ENCODE results near the gene DDX52. TPM values are rescaled to one million over a fixed set of nuclear protein-coding genes. Genes with fewer than 3 reads are reported as not detected.

DDX52 gene
- polyA plus RNA-seq, 4 donors, result 16.8 to 27.5 (median 17.6) TPM

GRCh38 chr17:37664214-37664613, 21.0 kb upstream of the DDX52 start:
- no peak for FAIRE-seq
- no peak overlapping the region for H3K27ac ChIP-seq (ENCODE audit: low read depth in 1 of 3, low read length in 2 of 3)

GRCh38 chr17:37662353-37662752, 19.1 kb upstream of the DDX52 start:
- Histone ChIP-seq H3K36me3 (ENCODE audit: control insufficient read depth in 3 of 3, insufficient read depth in 2 of 3, low read depth in 1 of 3, low read length in 3 of 3) (no peaks in the 10 kb centered on the region), H3K27me3 (ENCODE audit: control insufficient read depth in 3 of 3, insufficient read depth in 3 of 3, low read length in 3 of 3) (no peaks in the 10 kb centered on the region), H3K4me3 (ENCODE audit: low read depth in 1 of 3, low read length in 3 of 3) (no peak overlapping the region), H3K9me3 (ENCODE audit: control insufficient read depth in 2 of 2, insufficient read depth in 1 of 2, low read depth in 1 of 2, low read length in 1 of 2) (no peaks in the 10 kb centered on the region), H3K27ac (ENCODE audit: low read depth in 1 of 3, low read length in 2 of 3) (peak overlapping the region in 2 of 3 donors; percentile 18 to 66), H3K4me1 (ENCODE audit: control insufficient read depth in 3 of 3, insufficient read depth in 2 of 3, low read depth in 1 of 3, low read length in 2 of 3) (peaks cover 0 to 35% (median 12%) of the 10 kb centered on the region in 3 donors)
- 22 to 40% (median 30%) methylated on average over 4 of the region's 4 CpGs for whole genome bisulfite sequencing, 3 donors
- no peak for DNase-seq
- FAIRE-seq, result no peak

More at GRCh38 chr17:37664214-37664613, 21.0 kb upstream of the DDX52 start:
- Histone ChIP-seq H3K27me3 (ENCODE audit: control insufficient read depth in 3 of 3, insufficient read depth in 3 of 3, low read length in 3 of 3) (no peaks in the 10 kb centered on the region), H3K36me3 (ENCODE audit: control insufficient read depth in 3 of 3, insufficient read depth in 2 of 3, low read depth in 1 of 3, low read length in 3 of 3) (no peaks in the 10 kb centered on the region), H3K4me3 (ENCODE audit: low read depth in 1 of 3, low read length in 3 of 3) (no peak overlapping the region), H3K9me3 (ENCODE audit: control insufficient read depth in 2 of 2, insufficient read depth in 1 of 2, low read depth in 1 of 2, low read length in 1 of 2) (no peaks in the 10 kb centered on the region), H3K4me1 (ENCODE audit: control insufficient read depth in 3 of 3, insufficient read depth in 2 of 3, low read depth in 1 of 3, low read length in 2 of 3) (peaks cover 0 to 31% (median 12%) of the 10 kb centered on the region in 3 donors)
- WGBS, 3 donors, result 79 to 85% (median 83%) methylated on average over 3 of the region's 3 CpGs
- DNase-seq, result no peak

GRCh38 chr17:37661400-37662014, 18.3 kb upstream of the DDX52 start:
- peak overlapping the region in 2 of 3 donors; percentile 21 to 66 for H3K27ac ChIP-seq (ENCODE audit: low read depth in 1 of 3, low read length in 2 of 3)
- WGBS, 3 donors, result 13 to 30% (median 23%) methylated on average over 1 of the region's 1 CpG
- H3K4me1 ChIP-seq (ENCODE audit: control insufficient read depth in 3 of 3, insufficient read depth in 2 of 3, low read depth in 1 of 3, low read length in 2 of 3), result peaks cover 0 to 35% (median 12%) of the 10 kb centered on the region in 3 donors

GRCh38 chr17:37659925-37660324, 16.7 kb upstream of the DDX52 start:
- H3K36me3 ChIP-seq (ENCODE audit: control insufficient read depth in 3 of 3, insufficient read depth in 2 of 3, low read depth in 1 of 3, low read length in 3 of 3), result no peaks in the 10 kb centered on the region
- H3K4me1 ChIP-seq (ENCODE audit: control insufficient read depth in 3 of 3, insufficient read depth in 2 of 3, low read depth in 1 of 3, low read length in 2 of 3), result peaks cover 0 to 33% (median 9%) of the 10 kb centered on the region in 3 donors
- peak overlapping the region; percentile 49 to 66 (median 52) for H3K27ac ChIP-seq (ENCODE audit: low read depth in 1 of 3, low read length in 2 of 3)
- no peak overlapping the region for H3K4me3 ChIP-seq (ENCODE audit: low read depth in 1 of 3, low read length in 3 of 3)
- H3K9me3 ChIP-seq (ENCODE audit: control insufficient read depth in 2 of 2, insufficient read depth in 1 of 2, low read depth in 1 of 2, low read length in 1 of 2), result no peaks in the 10 kb centered on the region
- no peak for DNase-seq
- H3K27me3 ChIP-seq (ENCODE audit: control insufficient read depth in 3 of 3, insufficient read depth in 3 of 3, low read length in 3 of 3), result no peaks in the 10 kb centered on the region
- 75 to 91% (median 90%) methylated on average over 5 of the region's 5 CpGs for WGBS, 3 donors
- FAIRE-seq, result no peak

More at GRCh38 chr17:37661400-37662014, 18.3 kb upstream of the DDX52 start:
- DNase-seq (peak; percentile 65 to 90), FAIRE-seq (no peak)
- H3K36me3 ChIP-seq (ENCODE audit: control insufficient read depth in 3 of 3, insufficient read depth in 2 of 3, low read depth in 1 of 3, low read length in 3 of 3), result no peaks in the 10 kb centered on the region
- no peaks in the 10 kb centered on the region for H3K9me3 ChIP-seq (ENCODE audit: control insufficient read depth in 2 of 2, insufficient read depth in 1 of 2, low read depth in 1 of 2, low read length in 1 of 2)
- no peaks in the 10 kb centered on the region for H3K27me3 ChIP-seq (ENCODE audit: control insufficient read depth in 3 of 3, insufficient read depth in 3 of 3, low read length in 3 of 3)
- H3K4me3 ChIP-seq (ENCODE audit: low read depth in 1 of 3, low read length in 3 of 3), result no peak overlapping the region

GRCh38 chr17:37657202-37657601, 14.0 kb upstream of the DDX52 start:
- WGBS, 3 donors, result 46 to 62% (median 57%) methylated on average over 1 of the region's 1 CpG
- no peaks in the 10 kb centered on the region for H3K27me3 ChIP-seq (ENCODE audit: control insufficient read depth in 3 of 3, insufficient read depth in 3 of 3, low read length in 3 of 3)
- H3K9me3 ChIP-seq (ENCODE audit: control insufficient read depth in 2 of 2, insufficient read depth in 1 of 2, low read depth in 1 of 2, low read length in 1 of 2), result no peaks in the 10 kb centered on the region
- no peak overlapping the region for H3K4me3 ChIP-seq (ENCODE audit: low read depth in 1 of 3, low read length in 3 of 3)
- peaks cover 0 to 23% (median 5%) of the 10 kb centered on the region in 3 donors for H3K4me1 ChIP-seq (ENCODE audit: control insufficient read depth in 3 of 3, insufficient read depth in 2 of 3, low read depth in 1 of 3, low read length in 2 of 3)
- FAIRE-seq, result no peak
- no peaks in the 10 kb centered on the region for H3K36me3 ChIP-seq (ENCODE audit: control insufficient read depth in 3 of 3, insufficient read depth in 2 of 3, low read depth in 1 of 3, low read length in 3 of 3)
- H3K27ac ChIP-seq (ENCODE audit: low read depth in 1 of 3, low read length in 2 of 3), result peak overlapping the region in 1 of 3 donors; percentile 58
- DNase-seq, result no peak

- FAIRE-seq (no peak), DNase-seq (no peak)
- WGBS, 3 donors, result 47 to 55% (median 55%) methylated on average over 2 of the region's 2 CpGs
- Histone ChIP-seq H3K36me3 (ENCODE audit: control insufficient read depth in 3 of 3, insufficient read depth in 2 of 3, low read depth in 1 of 3, low read length in 3 of 3) (no peaks in the 10 kb centered on the region), H3K27ac (ENCODE audit: low read depth in 1 of 3, low read length in 2 of 3) (no peak overlapping the region), H3K9me3 (ENCODE audit: control insufficient read depth in 2 of 2, insufficient read depth in 1 of 2, low read depth in 1 of 2, low read length in 1 of 2) (no peaks in the 10 kb centered on the region), H3K4me1 (ENCODE audit: control insufficient read depth in 3 of 3, insufficient read depth in 2 of 3, low read depth in 1 of 3, low read length in 2 of 3) (peaks cover 0 to 6% (median 0%) of the 10 kb centered on the region in 3 donors), H3K27me3 (ENCODE audit: control insufficient read depth in 3 of 3, insufficient read depth in 3 of 3, low read length in 3 of 3) (no peaks in the 10 kb centered on the region), H3K4me3 (ENCODE audit: low read depth in 1 of 3, low read length in 3 of 3) (no peak overlapping the region)
Measured at GRCh38 chr17:37651849-37652248, 8.6 kb upstream of the DDX52 start.

- Histone ChIP-seq H3K4me3 (ENCODE audit: low read depth in 1 of 3, low read length in 3 of 3) (no peak overlapping the region), H3K36me3 (ENCODE audit: control insufficient read depth in 3 of 3, insufficient read depth in 2 of 3, low read depth in 1 of 3, low read length in 3 of 3) (no peaks in the 10 kb centered on the region), H3K4me1 (ENCODE audit: control insufficient read depth in 3 of 3, insufficient read depth in 2 of 3, low read depth in 1 of 3, low read length in 2 of 3) (peaks cover 0 to 6% (median 0%) of the 10 kb centered on the region in 3 donors), H3K9me3 (ENCODE audit: control insufficient read depth in 2 of 2, insufficient read depth in 1 of 2, low read depth in 1 of 2, low read length in 1 of 2) (no peaks in the 10 kb centered on the region), H3K27ac (ENCODE audit: low read depth in 1 of 3, low read length in 2 of 3) (no peak overlapping the region), H3K27me3 (ENCODE audit: control insufficient read depth in 3 of 3, insufficient read depth in 3 of 3, low read length in 3 of 3) (no peaks in the 10 kb centered on the region)
- DNase-seq (peak; percentile 46 to 66), FAIRE-seq (no peak)
- WGBS, 3 donors, result 55% methylated on average over 6 of the region's 6 CpGs
Measured at GRCh38 chr17:37650419-37651003, 7.3 kb upstream of the DDX52 start.

GRCh38 chr17:37648555-37648954, 5.3 kb upstream of the DDX52 start:
- H3K9me3 ChIP-seq (ENCODE audit: control insufficient read depth in 2 of 2, insufficient read depth in 1 of 2, low read depth in 1 of 2, low read length in 1 of 2), result no peaks in the 10 kb centered on the region
- H3K27me3 ChIP-seq (ENCODE audit: control insufficient read depth in 3 of 3, insufficient read depth in 3 of 3, low read length in 3 of 3), result no peaks in the 10 kb centered on the region
- 36 to 71% (median 58%) methylated on average over 2 of the region's 2 CpGs for WGBS, 3 donors
- no peaks in the 10 kb centered on the region for H3K36me3 ChIP-seq (ENCODE audit: control insufficient read depth in 3 of 3, insufficient read depth in 2 of 3, low read depth in 1 of 3, low read length in 3 of 3)
- H3K4me1 ChIP-seq (ENCODE audit: control insufficient read depth in 3 of 3, insufficient read depth in 2 of 3, low read depth in 1 of 3, low read length in 2 of 3), result peaks cover 0 to 11% (median 6%) of the 10 kb centered on the region in 3 donors
- H3K4me3 ChIP-seq (ENCODE audit: low read depth in 1 of 3, low read length in 3 of 3), result no peak overlapping the region
- H3K27ac ChIP-seq (ENCODE audit: low read depth in 1 of 3, low read length in 2 of 3), result peak overlapping the region in 1 of 3 donors; percentile 7
- FAIRE-seq, result no peak
- no peak for DNase-seq
